ENCODE results near the gene MRPL14. TPM values are rescaled to one million over a fixed set of nuclear protein-coding genes. Genes with fewer than 3 reads are reported as not detected.

MRPL14 gene
- total and polyA plus RNA-seq, 2 experiments from 2014 or later: 62.6 to 191 TPM

DNA sequence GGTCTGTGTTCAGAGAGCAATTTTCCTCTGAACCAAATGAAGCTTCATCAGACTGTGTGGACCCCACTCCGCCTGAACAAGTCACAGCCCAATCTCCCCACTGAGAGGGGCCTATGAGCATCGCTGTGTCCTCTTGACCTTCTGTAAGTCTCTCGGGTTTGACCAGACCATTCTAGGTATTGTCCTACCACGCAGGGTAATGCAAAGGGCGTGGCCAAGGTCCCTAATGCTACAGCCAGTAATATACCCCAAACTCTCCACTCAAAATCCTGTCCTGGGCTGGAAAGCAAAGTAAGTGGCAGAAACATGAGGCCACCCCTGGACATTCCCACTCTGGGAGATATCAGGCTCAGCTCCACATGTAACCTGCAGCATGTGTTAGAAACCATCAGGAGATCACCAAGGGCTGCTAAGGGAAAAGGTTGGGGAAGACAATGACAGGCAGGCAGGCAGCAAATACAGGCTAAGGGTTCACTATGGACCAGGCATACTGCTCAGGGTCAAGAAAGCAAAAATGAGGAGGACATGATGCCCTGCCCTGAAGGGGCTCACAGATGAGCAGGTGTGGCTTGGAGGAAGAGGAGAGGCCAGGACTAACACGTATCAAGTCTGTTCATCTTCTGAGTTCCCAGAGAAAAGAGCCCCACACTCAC, 33.4 kb downstream of the MRPL14 start:
- no peak overlapping the region for H3K27ac Mint-ChIP-seq
- H3K4me1 Mint-ChIP-seq: peaks cover 5% of the 10 kb centered on the region; the same call in 2 of the 3 replicates
- no peaks in the 10 kb centered on the region for H3K36me3 ChIP-seq (ENCODE audit: insufficient read depth)
- no peak overlapping the region for H3K4me3 ChIP-seq
- H3K9me2 ChIP-seq (ENCODE audit: insufficient read depth): no peaks in the 10 kb centered on the region
- no peaks in the 10 kb centered on the region for H3K4me1 ChIP-seq (ENCODE audit: insufficient read depth)
- no peak for TF ChIP-seq CREB1 (CRISPR knock-in tag; IDR thresholded peaks at IDR 0.05; ENCODE audit: low read depth)
- no peak for TF ChIP-seq STAT1 (IDR thresholded peaks at IDR 0.05; ENCODE audit: unreplicated experiment)
- no peak for TF ChIP-seq NANOG (IDR thresholded peaks at IDR 0.05; ENCODE audit: borderline replicate concordance)
- TF ChIP-seq JUNB (IDR thresholded peaks at IDR 0.05; ENCODE audit: unreplicated experiment): no peak
- no peak for TF ChIP-seq EZH2 (IDR thresholded peaks at IDR 0.05; ENCODE audit: low read depth, unreplicated experiment)
- TF ChIP-seq EZH2phosphoT487 (IDR thresholded peaks at IDR 0.05; ENCODE audit: unreplicated experiment): no peak
- TF ChIP-seq, protein P1, sequence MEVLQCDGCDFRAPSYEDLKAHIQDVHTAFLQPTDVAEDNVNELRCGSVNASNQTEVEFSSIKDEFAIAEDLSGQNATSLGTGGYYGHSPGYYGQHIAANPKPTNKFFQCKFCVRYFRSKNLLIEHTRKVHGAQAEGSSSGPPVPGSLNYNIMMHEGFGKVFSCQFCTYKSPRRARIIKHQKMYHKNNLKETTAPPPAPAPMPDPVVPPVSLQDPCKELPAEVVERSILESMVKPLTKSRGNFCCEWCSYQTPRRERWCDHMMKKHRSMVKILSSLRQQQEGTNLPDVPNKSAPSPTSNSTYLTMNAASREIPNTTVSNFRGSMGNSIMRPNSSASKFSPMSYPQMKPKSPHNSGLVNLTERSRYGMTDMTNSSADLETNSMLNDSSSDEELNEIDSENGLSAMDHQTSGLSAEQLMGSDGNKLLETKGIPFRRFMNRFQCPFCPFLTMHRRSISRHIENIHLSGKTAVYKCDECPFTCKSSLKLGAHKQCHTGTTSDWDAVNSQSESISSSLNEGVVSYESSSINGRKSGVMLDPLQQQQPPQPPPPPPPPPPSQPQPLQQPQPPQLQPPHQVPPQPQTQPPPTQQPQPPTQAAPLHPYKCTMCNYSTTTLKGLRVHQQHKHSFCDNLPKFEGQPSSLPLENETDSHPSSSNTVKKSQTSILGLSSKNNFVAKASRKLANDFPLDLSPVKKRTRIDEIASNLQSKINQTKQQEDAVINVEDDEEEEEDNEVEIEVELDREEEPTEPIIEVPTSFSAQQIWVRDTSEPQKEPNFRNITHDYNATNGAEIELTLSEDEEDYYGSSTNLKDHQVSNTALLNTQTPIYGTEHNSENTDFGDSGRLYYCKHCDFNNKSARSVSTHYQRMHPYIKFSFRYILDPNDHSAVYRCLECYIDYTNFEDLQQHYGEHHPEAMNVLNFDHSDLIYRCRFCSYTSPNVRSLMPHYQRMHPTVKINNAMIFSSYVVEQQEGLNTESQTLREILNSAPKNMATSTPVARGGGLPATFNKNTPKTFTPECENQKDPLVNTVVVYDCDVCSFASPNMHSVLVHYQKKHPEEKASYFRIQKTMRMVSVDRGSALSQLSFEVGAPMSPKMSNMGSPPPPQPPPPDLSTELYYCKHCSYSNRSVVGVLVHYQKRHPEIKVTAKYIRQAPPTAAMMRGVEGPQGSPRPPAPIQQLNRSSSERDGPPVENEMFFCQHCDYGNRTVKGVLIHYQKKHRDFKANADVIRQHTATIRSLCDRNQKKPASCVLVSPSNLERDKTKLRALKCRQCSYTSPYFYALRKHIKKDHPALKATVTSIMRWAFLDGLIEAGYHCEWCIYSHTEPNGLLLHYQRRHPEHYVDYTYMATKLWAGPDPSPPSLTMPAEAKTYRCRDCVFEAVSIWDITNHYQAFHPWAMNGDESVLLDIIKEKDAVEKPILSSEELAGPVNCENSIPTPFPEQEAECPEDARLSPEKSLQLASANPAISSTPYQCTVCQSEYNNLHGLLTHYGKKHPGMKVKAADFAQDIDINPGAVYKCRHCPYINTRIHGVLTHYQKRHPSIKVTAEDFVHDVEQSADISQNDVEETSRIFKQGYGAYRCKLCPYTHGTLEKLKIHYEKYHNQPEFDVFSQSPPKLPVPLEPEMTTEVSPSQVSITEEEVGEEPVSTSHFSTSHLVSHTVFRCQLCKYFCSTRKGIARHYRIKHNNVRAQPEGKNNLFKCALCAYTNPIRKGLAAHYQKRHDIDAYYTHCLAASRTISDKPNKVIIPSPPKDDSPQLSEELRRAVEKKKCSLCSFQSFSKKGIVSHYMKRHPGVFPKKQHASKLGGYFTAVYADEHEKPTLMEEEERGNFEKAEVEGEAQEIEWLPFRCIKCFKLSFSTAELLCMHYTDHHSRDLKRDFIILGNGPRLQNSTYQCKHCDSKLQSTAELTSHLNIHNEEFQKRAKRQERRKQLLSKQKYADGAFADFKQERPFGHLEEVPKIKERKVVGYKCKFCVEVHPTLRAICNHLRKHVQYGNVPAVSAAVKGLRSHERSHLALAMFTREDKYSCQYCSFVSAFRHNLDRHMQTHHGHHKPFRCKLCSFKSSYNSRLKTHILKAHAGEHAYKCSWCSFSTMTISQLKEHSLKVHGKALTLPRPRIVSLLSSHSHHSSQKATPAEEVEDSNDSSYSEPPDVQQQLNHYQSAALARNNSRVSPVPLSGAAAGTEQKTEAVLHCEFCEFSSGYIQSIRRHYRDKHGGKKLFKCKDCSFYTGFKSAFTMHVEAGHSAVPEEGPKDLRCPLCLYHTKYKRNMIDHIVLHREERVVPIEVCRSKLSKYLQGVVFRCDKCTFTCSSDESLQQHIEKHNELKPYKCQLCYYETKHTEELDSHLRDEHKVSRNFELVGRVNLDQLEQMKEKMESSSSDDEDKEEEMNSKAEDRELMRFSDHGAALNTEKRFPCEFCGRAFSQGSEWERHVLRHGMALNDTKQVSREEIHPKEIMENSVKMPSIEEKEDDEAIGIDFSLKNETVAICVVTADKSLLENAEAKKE (CRISPR knock-in tag; IDR thresholded peaks at IDR 0.05): no peak
- no peak for TF ChIP-seq POLR2AphosphoS5 (IDR thresholded peaks at IDR 0.05; ENCODE audit: low read depth)
- TF ChIP-seq, protein P2, sequence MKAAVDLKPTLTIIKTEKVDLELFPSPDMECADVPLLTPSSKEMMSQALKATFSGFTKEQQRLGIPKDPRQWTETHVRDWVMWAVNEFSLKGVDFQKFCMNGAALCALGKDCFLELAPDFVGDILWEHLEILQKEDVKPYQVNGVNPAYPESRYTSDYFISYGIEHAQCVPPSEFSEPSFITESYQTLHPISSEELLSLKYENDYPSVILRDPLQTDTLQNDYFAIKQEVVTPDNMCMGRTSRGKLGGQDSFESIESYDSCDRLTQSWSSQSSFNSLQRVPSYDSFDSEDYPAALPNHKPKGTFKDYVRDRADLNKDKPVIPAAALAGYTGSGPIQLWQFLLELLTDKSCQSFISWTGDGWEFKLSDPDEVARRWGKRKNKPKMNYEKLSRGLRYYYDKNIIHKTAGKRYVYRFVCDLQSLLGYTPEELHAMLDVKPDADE (IDR thresholded peaks at IDR 0.05): no peak
- H3K36me3 Mint-ChIP-seq (ENCODE audit: low read depth): peaks cover 9% of the 10 kb centered on the region; the same call in 2 of the 3 replicates
- H3K27me3 ChIP-seq (ENCODE audit: insufficient read depth): no peaks in the 10 kb centered on the region
- no peak overlapping the region for H3K4me3 Mint-ChIP-seq
- no peaks in the 10 kb centered on the region; the same call in 2 of the 3 replicates for H3K9me3 Mint-ChIP-seq
- DNase-seq (ENCODE audit: low spot score) (no peak), ATAC-seq (no peak)
- H4K20me1 ChIP-seq (replicated peaks; ENCODE audit: insufficient read depth): peaks cover 11% of the 10 kb centered on the region; the same call in 1 of the 2 replicates
- H3F3A ChIP-seq (replicated peaks; ENCODE audit: low read depth): no peaks in the 10 kb centered on the region
- peaks cover 8% of the 10 kb centered on the region for H3K27me3 Mint-ChIP-seq (ENCODE audit: insufficient read depth, low read depth, poor library complexity)
- H3K79me2 ChIP-seq (replicated peaks; ENCODE audit: insufficient read depth): no peaks in the 10 kb centered on the region
- no peak overlapping the region for H2AFZ ChIP-seq
- no peak overlapping the region for H3K4me2 ChIP-seq
- H3K27ac ChIP-seq (ENCODE audit: low read depth): no peak overlapping the region

All from GM23338 (cell line).